ENCODE measurements around the gene RCVRN.

The RCVRN gene

GRCh38 chr17:9905078-9905415 is at the start of gene RCVRN:
TSS of gene RCVRN (minus strand) at chr17:9905271. CDS start at chr17:9905180, 91 bp downstream.
- in situ Hi-C loops (cut with MboI; ENCODE audit: low sequenced_read_pairs) = no loop called here

- in situ Hi-C loops (cut with MboI; ENCODE audit: low sequenced_read_pairs) = no loop called here
Measured at GRCh38 chr17:9953492-9953891, 48.4 kb upstream of the RCVRN start.

- in situ Hi-C loops (cut with MboI; ENCODE audit: low sequenced_read_pairs) = no loop called here
Measured at GRCh38 chr17:9951803-9952202, 46.7 kb upstream of the RCVRN start.

GRCh38 chr17:9948928-9949327 is 43.9 kb upstream of the RCVRN start:
- in situ Hi-C loops (cut with MboI; ENCODE audit: low sequenced_read_pairs) = no loop called here

- in situ Hi-C loops (cut with MboI; ENCODE audit: low sequenced_read_pairs) = no loop called here
Measured at GRCh38 chr17:9944704-9945103, 39.6 kb upstream of the RCVRN start.

- in situ Hi-C loops (cut with MboI; ENCODE audit: low sequenced_read_pairs) = no loop called here
Measured at GRCh38 chr17:9943343-9943742, 38.3 kb upstream of the RCVRN start.

- in situ Hi-C loops (cut with MboI; ENCODE audit: low sequenced_read_pairs) = no loop called here
Measured at GRCh38 chr17:9942885-9943284, 37.8 kb upstream of the RCVRN start.

- in situ Hi-C loops (cut with MboI; ENCODE audit: low sequenced_read_pairs) = no loop called here
Measured at GRCh38 chr17:9941305-9941704, 36.2 kb upstream of the RCVRN start.

- in situ Hi-C loops (cut with MboI; ENCODE audit: low sequenced_read_pairs) = no loop called here
Measured at GRCh38 chr17:9940841-9941240, 35.8 kb upstream of the RCVRN start.

GRCh38 chr17:9938764-9939163 is 33.7 kb upstream of the RCVRN start:
- in situ Hi-C loops (cut with MboI; ENCODE audit: low sequenced_read_pairs) = no loop called here

- in situ Hi-C loops (cut with MboI; ENCODE audit: low sequenced_read_pairs) = no loop called here
Measured at GRCh38 chr17:9937901-9938300, 32.8 kb upstream of the RCVRN start.

- in situ Hi-C loops (cut with MboI; ENCODE audit: low sequenced_read_pairs) = no loop called here
Measured at GRCh38 chr17:9937241-9937761, 32.2 kb upstream of the RCVRN start.

- in situ Hi-C loops (cut with MboI; ENCODE audit: low sequenced_read_pairs) = no loop called here
Measured at GRCh38 chr17:9936095-9936494, 31.0 kb upstream of the RCVRN start.

GRCh38 chr17:9935408-9935807 is 30.3 kb upstream of the RCVRN start:
- in situ Hi-C loops (cut with MboI; ENCODE audit: low sequenced_read_pairs) = no loop called here

- in situ Hi-C loops (cut with MboI; ENCODE audit: low sequenced_read_pairs) = no loop called here
Measured at GRCh38 chr17:9934331-9934730, 29.3 kb upstream of the RCVRN start.

GRCh38 chr17:9932491-9932890 is 27.4 kb upstream of the RCVRN start:
- in situ Hi-C loops (cut with MboI; ENCODE audit: low sequenced_read_pairs) = no loop called here

- in situ Hi-C loops (cut with MboI; ENCODE audit: low sequenced_read_pairs) = no loop called here
Measured at GRCh38 chr17:9931144-9931741, 26.2 kb upstream of the RCVRN start.

GRCh38 chr17:9929871-9930270 is 24.8 kb upstream of the RCVRN start:
- in situ Hi-C loops (cut with MboI; ENCODE audit: low sequenced_read_pairs) = no loop called here

- in situ Hi-C loops (cut with MboI; ENCODE audit: low sequenced_read_pairs) = no loop called here
Measured at GRCh38 chr17:9928601-9929333, 23.7 kb upstream of the RCVRN start.

- in situ Hi-C loops (cut with MboI; ENCODE audit: low sequenced_read_pairs) = no loop called here
Measured at GRCh38 chr17:9926150-9926804, 21.2 kb upstream of the RCVRN start.

- in situ Hi-C loops (cut with MboI; ENCODE audit: low sequenced_read_pairs) = no loop called here
Measured at GRCh38 chr17:9925457-9925856, 20.4 kb upstream of the RCVRN start.

GRCh38 chr17:9924735-9925191 is 19.7 kb upstream of the RCVRN start:
- in situ Hi-C loops (cut with MboI; ENCODE audit: low sequenced_read_pairs) = no loop called here

All from hTERT RPE-1 (cell line).